HG02571 (cell line): ENCODE data around the gene ZIC5.

ENCODE experiments used
- ATAC-seq: cut with Tn5 transposase; IDR thresholded peaks from one replicate; pipeline ENCODE4 v1.9.1; 2021; ENCODE audit warnings: mild to moderate bottlenecking, moderate library complexity; ENCODE audit not compliant: unreplicated experiment

Gene ZIC5

DNA sequence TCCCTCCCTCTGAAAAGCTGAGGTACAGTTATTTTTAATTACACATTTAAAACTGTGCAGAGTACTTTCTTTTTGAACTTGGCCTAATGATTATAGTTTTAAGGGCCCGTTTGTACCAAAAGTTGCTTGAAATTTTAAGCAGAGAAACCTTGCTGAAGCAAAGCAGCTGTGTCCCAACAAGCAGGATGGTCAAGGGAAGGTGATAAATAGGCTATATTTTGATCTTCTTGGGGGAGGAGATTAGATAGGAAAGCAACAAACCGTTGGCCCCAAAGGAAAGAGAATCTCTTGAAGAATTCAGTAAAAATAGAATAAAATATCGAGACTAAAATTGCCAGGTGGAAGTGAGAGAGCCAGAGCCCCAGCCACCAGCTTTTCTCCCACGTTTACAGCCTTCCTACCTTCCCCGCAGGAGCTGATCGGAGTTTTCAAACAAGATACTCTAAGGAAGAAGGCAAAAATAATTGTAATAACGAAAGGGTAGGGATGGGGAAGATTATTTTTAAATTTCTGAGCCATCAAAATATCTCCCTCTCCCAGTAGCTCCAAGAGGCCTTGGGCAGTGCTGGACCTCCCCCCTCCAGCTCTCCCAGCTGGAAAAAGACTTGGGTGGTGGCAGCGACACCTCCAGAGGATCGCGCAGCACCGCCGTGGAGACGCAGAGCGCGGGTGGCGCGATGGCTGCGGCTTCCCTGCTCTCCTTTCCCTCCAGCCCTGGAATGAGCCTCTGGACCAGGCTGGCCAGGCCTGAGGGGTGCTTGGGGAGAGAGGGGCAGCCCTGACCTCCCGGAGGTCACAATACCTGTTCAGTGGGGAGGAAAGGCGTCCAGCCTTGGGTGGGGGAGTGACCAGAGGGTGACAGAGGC is 15.8 kb upstream of the ZIC5 start:
- no peak for ATAC-seq

DNA sequence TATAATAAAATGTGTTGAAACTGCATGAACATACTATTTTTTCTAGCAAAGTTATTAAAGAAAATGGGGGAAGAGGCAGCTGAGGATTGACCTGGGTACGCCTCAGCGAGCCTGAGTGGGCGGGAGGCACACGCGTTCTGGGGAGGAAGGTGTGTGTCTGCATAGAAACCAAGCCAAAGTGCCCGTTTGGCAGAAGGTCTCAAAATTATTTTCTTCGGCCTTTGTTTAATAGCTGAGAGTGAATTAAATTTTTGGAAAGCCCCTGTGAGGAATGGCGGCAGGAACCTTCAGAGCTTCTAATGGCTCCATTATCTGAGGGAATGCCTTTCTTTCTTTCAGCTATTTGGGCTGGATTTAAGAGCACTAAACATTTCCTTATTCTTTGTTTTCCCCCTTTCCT is 15.2 kb upstream of the ZIC5 start:
- no peak for ATAC-seq

DNA sequence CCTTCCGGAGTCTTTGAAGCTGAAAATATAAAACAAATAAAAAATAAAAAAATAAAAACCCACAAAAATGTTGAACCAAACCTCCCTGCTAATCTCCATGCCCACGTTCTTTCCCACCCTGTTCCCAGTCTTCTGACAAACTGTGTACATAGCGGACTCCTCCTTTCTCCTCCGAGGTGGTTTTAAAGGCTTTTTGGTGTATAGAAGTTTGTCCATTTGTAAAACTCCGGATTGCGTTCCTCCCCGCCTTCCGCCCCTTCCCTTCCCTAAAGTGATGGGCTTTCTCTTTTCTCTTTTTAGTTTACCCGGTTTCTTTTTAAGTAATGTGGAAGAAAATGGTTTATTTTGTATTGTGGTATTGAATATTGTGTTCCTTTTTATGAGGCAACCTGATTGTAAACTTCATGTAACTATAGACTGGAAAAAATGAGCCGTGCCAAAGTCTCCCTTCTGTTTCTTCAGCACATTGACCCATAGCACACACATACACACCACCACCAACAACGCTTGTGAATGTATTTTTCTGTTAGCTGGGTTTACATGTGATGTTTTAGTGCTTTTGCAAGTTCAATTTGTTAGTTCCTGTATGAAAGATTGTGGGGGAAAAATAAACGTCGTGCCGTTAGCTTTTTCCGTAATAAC is 14.4 kb upstream of the ZIC5 start:
- ATAC-seq: no peak

DNA sequence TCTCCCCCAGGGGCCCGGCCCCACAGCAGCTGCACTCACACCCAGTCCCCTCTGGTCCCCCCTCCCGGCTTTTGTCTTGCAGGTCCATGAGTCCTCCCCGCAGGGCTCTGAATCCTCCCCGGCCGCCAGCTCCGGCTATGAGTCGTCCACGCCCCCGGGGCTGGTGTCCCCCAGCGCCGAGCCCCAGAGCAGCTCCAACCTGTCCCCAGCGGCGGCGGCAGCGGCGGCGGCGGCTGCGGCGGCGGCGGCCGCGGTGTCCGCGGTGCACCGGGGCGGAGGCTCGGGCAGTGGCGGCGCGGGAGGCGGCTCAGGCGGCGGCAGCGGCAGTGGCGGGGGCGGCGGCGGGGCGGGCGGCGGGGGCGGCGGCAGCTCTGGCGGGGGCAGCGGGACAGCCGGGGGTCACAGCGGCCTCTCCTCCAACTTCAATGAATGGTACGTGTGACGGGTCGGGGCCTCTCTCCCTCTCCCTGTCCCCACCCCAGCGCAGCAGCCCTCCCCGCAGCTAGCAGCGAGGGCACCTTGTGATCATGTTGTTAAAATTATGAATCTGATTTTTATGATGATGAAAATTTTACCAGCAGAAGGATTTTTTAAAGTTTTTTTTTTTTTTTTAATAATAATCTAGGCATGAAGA is 13.8 kb upstream of the ZIC5 start:
- ATAC-seq: no peak

DNA sequence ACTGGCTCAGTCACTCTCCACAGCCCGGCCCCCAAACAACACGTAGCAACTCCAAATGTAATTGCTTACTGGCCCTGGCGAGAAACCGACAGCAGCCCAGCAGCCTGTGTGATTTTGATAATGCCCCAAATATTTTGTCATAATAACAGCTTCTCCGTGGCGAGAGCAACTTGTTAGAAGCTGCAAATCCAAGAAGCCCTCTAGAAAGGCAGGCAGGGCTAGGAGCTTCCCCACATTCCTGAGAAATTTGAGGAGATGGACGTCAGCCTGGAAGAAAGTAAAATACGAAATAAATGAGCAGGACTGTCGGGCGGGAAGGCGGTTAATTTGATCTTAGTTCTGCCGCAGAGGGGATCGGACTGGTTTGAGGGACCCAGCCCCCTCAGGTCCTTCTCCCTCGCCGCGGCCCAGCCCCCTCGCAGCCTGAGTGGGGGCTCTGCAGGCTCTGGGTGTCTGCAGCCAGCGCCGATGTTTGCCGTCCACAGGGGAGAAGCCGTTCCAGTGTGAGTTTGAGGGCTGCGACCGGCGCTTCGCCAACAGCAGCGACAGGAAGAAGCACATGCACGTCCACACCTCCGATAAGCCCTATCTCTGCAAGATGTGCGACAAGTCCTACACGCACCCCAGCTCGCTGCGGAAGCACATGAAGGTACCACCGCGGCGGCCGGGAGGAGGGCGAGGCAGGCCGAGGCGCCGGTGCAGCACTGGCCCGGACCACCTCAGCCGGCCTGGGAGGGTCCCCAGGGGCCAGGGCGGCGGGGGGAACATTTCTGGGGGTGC is 13.1 kb upstream of the ZIC5 start:
- no peak for ATAC-seq

- no peak for ATAC-seq
These were observed 12.2 kb upstream of the ZIC5 start for GRCh38 chr13:99983499-99984401.

GRCh38 chr13:99982731-99983498 is 11.3 kb upstream of the ZIC5 start:
- ATAC-seq: no peak

DNA sequence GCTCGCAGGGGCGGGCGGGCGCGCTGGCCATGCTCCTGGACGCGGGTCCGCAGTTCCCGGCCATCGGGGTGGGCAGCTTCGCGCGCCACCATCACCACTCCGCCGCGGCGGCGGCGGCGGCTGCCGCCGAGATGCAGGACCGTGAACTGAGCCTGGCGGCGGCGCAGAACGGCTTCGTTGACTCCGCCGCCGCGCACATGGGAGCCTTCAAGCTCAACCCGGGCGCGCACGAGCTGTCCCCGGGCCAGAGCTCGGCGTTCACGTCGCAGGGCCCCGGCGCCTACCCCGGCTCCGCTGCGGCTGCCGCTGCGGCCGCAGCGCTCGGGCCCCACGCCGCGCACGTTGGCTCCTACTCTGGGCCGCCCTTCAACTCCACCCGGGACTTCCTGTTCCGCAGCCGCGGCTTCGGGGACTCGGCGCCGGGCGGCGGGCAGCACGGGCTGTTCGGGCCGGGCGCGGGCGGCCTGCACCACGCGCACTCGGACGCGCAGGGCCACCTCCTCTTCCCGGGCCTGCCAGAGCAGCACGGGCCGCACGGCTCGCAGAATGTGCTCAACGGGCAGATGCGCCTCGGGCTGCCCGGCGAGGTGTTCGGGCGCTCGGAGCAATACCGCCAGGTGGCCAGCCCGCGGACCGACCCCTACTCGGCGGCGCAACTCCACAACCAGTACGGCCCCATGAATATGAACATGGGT is 10.6 kb upstream of the ZIC5 start:
- ATAC-seq: no peak

- ATAC-seq: no peak
These were observed 10.1 kb upstream of the ZIC5 start, which contains the start of gene ZIC2 for GRCh38 chr13:99981735-99982035. ZIC2 (plus strand) TSS chr13:99981784; CDS start chr13:99982065, 281 bp downstream.

DNA sequence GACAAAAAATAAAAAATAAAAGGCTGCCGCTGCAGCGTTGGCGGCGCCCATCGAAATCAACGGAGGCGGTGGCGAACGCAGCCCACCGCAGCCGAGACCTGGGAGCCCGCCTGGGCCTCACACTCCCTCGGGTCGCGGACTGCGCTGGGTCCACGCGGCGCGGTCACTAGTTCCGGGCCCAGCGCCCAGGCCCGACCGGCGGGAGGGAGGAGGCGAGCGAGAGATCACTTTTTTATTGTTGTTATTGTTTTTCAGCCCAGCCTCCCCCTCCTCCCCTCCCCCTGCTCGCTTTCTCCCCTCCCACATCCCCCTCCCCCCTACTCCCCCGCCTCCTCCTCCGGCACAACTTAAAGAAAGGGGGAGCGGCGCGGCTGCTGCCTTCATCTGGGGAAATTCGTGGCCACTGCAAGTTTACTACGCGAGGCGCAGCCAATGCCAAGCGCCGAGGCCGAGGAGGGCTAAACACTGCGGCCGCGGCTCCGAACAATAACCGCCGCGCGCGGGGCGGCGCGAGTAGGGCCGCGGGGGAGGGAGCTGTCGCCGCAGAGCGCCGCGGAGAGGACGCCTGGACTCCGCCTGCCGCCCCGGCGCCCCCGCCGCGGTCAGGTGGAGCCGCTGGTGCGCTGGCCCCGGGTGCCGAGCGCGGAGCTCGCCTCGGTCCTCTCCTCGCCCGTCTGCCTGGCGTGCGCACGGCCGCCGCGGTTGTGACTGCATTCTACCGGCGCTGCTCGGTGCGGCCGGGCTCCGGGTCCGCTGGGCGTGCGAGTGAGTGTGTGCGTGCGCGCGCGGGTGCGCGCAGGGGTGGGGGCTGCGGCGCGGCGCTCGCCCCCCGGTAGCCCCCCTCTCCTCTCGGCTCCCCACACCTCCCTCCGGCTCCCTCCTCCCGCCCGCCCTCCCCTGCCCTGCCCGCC is 9.5 kb upstream of the ZIC5 start:
- no peak for ATAC-seq

DNA sequence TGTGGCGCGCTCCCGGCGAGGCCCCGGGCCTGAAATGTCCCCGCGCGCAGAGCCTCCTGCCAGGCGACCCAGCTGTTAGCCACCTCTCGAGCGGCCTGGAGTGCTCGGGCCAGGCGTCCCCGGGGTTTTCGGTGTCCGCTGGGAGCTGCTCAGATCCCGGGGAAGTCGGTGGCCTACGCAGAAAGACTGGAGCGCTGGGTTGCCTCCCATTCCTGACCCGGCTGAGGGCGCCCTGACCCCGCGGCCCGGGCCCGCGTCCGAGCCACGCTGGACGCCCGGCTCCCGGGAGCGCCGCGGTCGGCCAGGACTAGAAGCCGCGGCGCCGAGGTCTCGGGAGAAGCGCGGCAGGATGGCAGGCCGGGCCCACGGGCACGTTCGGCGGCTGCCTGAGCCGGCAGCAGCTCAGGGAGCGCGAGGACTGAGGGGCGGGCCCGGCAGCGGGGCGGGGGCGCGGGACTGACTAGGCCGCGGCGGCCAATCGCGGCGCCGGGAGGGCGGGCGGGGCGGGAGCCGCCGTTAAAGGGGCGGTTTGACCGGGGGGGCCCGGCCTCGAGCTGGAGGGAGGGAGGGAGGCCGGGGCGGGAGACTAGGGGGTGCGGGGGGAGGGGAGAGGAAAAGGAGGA is 8.7 kb upstream of the ZIC5 start:
- peak; percentile 54 for ATAC-seq

GRCh38 chr13:99979453-99980200 is 8.1 kb upstream of the ZIC5 start:
- no peak for ATAC-seq

- ATAC-seq: no peak
These were observed 7.4 kb upstream of the ZIC5 start for GRCh38 chr13:99978799-99979452.

DNA sequence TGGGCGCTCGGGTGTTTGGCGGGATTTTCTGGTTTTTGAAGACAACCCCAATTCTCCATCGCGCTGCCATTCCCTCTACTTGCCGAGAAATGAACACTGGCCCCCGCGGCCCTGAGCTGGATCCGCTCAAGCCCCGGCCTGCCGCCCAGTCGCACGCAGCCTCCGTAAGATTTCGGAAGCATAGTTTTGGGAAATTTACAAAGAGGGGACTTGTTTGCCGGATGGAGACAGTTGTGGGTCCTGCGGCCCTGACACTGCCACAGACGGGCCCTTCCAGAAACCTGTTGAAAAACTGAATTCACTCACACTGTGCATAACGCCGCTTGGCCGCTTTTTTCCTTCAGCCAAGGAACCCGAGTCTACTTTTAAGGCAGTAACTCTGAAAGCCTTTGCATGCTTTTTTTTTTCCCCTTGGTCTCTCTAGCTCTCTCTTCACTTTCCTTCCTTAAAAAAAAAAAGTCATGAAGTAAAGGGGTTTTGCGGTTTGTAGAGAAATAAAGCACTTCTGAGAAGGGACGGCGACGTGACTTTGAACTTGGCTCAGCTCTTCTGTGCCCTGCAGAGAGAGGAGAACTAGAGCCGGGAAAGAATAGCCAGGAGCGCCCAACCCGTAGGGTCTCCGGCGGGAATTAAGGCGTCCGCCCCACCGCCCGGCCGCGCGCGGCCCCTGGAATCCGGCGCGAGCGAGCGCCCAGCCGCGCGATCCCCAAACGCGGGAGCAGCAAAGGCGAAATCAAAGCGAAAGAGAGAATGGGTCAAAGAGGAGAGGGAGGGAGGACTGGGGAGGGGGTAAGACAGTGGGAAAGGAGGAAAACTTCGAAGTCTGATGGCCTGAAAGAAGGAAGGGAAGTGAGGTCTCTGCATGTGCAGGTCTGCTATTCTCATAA is 6.6 kb upstream of the ZIC5 start:
- ATAC-seq: no peak

- no peak for ATAC-seq
These were observed 5.9 kb upstream of the ZIC5 start for GRCh38 chr13:99977334-99977911.
